CD4-positive, alpha-beta memory T cell (primary cell): ENCODE measurements around the gene RGS3. TPM values are rescaled to one million over a fixed set of nuclear protein-coding genes. Genes with fewer than 3 reads are reported as not detected.

Source experiments
- polyA plus RNA-seq, 2 donors: library from polyadenylated mRNA; unstranded; fragments of 300-500 nt; fragmentation: Illumina TruSeq; gene quantifications; one replicate each; pipeline ENCODE4 v1.2.3, GENCODE V29; 2021
- total RNA-seq, 2 experiments: library from RNA; stranded (reverse); gene quantifications; one replicate each; pipeline ENCODE4 v1.2.3, GENCODE V29; 2021

Gene RGS3
- total and polyA plus RNA-seq, 4 experiments from 2014 or later, result 3.4 to 23.2 (median 18.0) TPM

Other genes starting within 250 kb of the RGS3 start
- gene FKBP15, start 242.4 kb upstream of the RGS3 start, total RNA-seq, result 10 to 100 TPM; 34.3 to 34.9 TPM
- gene FKBP15, start 242.4 kb upstream of the RGS3 start, polyA plus RNA-seq, result 10 to 100 TPM in 1 of 2 donors, 1 to 10 TPM in 1; 1.9 to 19.6 TPM
- 1 to 10 TPM; 4.1 to 4.2 TPM for gene SLC31A1, start 242.2 kb upstream of the RGS3 start, total RNA-seq
- 1 to 10 TPM; 2.1 to 2.3 TPM for gene SLC31A1, start 242.2 kb upstream of the RGS3 start, polyA plus RNA-seq
- gene CDC26, start 188.2 kb upstream of the RGS3 start, total RNA-seq, result 10 to 100 TPM; 44.4 to 47.3 TPM
- gene CDC26, start 188.2 kb upstream of the RGS3 start, polyA plus RNA-seq, result 100 to 1,000 TPM; 149 to 213 TPM
- gene PRPF4, start 188.1 kb upstream of the RGS3 start, total RNA-seq, result 10 to 100 TPM; 20.7 to 23.2 TPM
- gene PRPF4, start 188.1 kb upstream of the RGS3 start, polyA plus RNA-seq, result 10 to 100 TPM; 19.2 to 25.7 TPM
- not detected for gene RNF183, start 160.4 kb upstream of the RGS3 start, total RNA-seq
- gene RNF183, start 160.4 kb upstream of the RGS3 start, polyA plus RNA-seq, result not detected
- under 1 TPM; 0.33 to 0.67 TPM for gene WDR31, start 123.5 kb upstream of the RGS3 start, total RNA-seq
- gene WDR31, start 123.5 kb upstream of the RGS3 start, polyA plus RNA-seq, result under 1 TPM in 1 of 2 donors, not detected in 1; 0.89 TPM
- gene BSPRY, start 114.2 kb upstream of the RGS3 start, total RNA-seq, result not detected
- gene BSPRY, start 114.2 kb upstream of the RGS3 start, polyA plus RNA-seq, result under 1 TPM; 0.24 to 0.93 TPM
- 10 to 100 TPM; 29.9 to 32.8 TPM for gene HDHD3, start 86.7 kb upstream of the RGS3 start, total RNA-seq
- gene HDHD3, start 86.7 kb upstream of the RGS3 start, polyA plus RNA-seq, result 10 to 100 TPM; 40.8 to 52.3 TPM
- 10 to 100 TPM; 39.9 TPM for gene ALAD, start 62.4 kb upstream of the RGS3 start, total RNA-seq
- gene ALAD, start 62.4 kb upstream of the RGS3 start, polyA plus RNA-seq, result 10 to 100 TPM; 16.4 to 23.8 TPM
- 10 to 100 TPM; 46.9 TPM for gene POLE3, start 53.1 kb upstream of the RGS3 start, total RNA-seq
- gene POLE3, start 53.1 kb upstream of the RGS3 start, polyA plus RNA-seq, result 100 to 1,000 TPM; 103 to 179 TPM
- gene C9orf43, start 53.0 kb upstream of the RGS3 start, total RNA-seq, result under 1 TPM; 0.86 to 0.87 TPM
- under 1 TPM; 0.41 to 0.45 TPM for gene C9orf43, start 53.0 kb upstream of the RGS3 start, polyA plus RNA-seq